NCI-H526 treated with DMSO at 0.1 percent for 48 hours (cell line): Measurements from ENCODE around the gene NHLRC2.

ENCODE experiments used
- DNase-seq: peaks from one replicate; lab custom pipeline; 2025; lab: John Stamatoyannopoulos, UW

Gene NHLRC2

DNA sequence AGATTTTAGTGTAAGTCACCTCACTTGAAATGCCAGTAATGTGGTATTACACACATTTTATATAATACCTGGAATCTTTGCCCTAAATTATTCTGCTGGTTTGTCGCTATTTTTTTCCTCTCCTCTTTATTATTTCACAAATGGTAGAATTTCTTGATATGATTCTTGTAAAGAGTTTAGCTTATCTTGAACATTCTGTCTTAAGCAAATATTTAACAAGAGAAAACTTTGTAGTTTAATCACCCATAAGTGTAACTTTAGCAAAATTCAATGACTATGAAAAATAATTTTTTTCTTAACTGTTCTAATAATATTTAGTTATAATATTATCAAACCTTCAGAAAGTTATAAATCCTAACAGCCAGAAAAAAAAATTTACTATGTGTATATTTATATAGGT is 56.7 kb downstream of the NHLRC2 start:
- DNase-seq: no peak

DNA sequence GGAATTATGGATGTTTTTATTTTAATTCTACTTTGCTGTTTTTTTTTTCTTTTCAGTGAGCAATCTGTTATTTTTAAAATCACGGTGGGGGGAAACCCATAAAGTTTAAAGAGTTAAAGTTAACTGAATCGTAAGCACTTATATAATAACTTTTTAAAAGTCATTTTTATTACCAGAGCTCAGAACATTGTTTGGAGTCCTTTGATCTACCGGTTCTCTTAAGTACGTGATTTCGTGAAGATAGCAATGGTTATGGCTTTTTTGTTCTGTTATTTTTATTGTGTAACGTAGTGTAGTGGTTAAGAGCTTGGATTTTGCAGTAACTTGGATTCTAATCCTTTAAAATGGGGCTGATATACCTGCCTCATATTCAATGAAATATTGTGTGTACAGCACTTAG is 57.4 kb downstream of the NHLRC2 start:
- no peak for DNase-seq

DNA sequence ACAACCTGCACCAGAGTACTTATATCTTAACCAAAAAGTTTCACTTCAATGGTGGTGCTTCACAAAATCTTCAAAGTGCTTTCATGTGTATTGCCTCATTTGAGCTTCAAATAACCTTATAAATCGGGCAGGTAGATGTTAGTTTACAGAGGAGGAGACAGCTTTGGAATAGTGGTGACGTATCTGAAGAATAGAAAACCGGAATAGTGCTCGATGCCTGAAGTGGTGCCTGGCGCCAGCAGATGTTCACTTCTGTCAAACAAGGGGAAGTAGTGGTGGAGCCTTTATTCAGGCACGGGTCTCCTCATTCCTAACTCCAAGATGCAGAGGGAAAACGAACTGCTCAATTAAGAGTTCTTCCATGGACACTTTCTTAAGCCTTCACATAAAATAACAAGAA is 58.1 kb downstream of the NHLRC2 start:
- DNase-seq: no peak

DNA sequence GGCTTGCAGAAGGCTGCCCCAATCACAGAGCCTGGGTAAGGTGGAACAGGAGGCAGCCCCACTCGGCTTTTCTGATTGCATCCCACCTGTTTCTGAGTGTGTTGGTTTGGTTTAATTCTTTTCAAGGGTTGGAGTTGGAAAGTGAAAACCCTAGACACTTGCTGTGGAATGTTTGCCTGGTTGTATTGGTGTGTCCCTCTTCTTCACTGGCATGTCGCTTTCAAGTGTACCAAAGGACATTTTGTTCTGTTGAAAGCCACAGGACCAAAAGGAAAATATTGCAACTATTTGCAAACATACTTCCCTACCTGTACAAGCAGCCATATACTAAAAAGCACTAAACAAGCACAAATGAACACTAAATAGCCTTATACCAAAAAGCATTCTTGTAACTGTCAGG is 60.5 kb downstream of the NHLRC2 start:
- no peak for DNase-seq

DNA sequence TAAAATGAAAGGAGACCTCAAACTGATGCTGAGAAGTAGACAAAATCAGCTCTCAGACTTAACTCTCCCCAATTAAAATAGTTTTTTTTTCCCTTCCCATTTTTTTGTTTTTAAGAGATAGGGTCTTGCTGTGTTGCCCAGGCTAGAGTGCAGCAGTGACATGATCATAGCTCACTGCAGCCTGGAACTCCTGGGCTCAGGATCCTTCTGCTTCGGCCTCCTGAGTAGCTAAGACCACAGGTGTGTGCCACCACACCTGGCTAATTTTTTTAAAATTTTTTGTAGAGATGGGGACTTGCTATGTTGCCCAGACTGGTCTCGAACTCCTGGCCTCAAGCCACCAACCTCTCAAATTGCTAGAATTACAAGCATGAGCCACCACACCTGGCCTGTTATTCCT is 61.1 kb downstream of the NHLRC2 start:
- no peak for DNase-seq

DNA sequence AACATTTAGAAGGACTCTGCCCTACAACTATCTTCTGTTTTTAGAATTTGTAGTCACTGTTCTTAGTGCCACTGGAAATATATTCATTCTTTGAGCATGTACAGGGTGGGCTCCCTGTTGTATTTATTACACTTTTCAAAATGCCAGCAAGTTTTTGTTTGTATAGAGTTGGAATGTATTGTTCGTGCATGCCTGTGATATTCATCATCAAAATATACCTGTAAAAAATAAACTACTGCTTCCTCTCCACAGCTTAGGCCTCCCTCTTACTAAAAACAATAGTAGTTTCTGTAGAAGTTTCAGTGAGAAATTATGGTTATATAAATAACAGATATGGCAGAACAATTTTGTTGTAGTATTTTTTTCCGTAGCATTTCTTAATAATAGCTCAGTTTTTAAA is 61.6 kb downstream of the NHLRC2 start:
- DNase-seq: no peak

DNA sequence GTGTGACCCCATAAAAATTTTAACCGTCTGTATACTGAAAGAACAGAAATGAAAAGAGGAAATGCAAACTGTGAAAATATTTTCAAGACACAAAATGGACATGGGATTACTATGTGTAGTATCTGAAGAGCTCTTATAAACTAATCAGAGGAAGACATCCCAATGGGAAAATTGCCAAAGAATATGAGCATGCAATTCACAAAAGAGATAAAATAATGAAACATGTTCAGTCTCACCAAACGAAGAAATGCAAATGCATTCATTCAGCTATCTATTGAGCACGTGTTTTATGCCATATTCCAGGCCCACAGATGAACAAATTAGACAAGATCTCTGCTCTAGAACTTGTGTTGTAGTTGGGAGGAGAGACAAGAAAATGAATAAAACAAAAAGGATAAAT is 63.2 kb downstream of the NHLRC2 start:
- no peak for DNase-seq

DNA sequence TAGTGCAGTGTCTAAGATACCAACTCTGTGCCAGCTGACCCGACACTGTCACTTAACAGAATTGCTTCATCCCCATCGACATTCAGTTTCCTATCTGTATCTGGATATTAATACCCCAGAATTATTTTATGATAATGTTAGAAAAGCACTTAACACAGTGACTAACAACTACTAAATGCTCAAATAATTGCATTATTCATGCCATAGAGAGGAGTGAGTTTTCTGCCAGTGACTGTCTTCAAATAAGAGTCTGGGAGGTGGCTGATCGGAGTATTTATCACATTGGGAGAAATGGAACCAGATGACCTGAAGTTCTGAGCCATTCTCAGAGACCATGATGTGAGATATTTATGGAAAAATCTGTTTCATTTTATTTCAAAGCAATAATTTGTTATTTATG is 65.7 kb downstream of the NHLRC2 start:
- DNase-seq: no peak

DNA sequence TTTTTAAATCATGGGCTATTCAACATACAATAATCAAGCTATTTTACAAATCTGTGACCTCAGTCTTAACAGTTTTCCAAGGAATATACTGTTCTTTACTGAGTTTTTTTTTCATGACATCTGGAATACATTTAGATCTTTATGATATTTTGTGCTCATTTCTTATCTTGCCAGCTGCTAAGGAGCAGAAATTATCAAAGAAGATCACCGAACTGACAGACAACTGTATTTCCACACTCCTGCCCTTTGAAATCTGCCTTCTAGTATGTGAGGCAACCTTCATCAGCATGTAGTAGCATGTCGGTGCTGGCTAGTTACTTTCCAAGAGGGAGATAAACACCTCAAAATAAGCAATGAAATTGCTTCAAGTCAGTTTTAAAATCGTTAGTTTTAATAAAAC is 66.4 kb downstream of the NHLRC2 start:
- DNase-seq: no peak

DNA sequence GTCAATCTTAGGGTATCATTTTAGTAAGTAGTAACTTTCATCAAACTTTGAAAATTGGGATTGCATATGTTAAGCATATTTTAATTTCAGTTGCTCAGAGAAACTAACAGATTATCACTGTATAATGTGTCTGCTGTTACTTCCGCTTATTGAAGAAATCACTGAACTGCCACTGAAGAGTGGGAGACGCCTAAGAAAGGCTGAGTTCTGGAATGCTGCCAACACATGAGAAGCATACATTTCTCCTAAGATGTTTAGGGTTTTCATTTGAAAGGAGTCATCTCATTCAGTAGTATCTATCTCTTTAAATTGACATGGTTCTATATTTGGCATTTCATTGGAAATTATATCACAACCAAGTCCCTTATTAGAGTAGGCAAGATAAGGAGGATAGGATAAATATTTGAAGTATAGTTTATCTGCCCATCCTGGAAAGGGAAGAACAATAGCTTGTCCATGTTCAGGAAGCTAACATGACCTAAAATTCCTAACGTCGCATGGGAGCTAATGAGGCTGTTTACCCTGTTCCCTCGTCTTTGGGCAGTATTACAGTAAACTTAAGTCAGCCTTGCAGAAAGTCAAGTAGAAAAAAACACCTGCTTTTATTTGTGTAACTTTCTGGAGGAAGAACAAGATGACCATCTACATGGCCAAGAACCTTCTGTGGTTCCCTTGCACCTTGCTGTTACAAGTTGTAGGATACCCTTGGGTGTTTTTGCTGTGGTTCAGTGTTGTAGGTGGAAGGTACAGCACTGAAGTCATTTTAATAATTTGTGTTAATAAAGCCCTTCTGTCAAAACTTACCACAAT is 67.3 kb downstream of the NHLRC2 start:
- DNase-seq: no peak

DNA sequence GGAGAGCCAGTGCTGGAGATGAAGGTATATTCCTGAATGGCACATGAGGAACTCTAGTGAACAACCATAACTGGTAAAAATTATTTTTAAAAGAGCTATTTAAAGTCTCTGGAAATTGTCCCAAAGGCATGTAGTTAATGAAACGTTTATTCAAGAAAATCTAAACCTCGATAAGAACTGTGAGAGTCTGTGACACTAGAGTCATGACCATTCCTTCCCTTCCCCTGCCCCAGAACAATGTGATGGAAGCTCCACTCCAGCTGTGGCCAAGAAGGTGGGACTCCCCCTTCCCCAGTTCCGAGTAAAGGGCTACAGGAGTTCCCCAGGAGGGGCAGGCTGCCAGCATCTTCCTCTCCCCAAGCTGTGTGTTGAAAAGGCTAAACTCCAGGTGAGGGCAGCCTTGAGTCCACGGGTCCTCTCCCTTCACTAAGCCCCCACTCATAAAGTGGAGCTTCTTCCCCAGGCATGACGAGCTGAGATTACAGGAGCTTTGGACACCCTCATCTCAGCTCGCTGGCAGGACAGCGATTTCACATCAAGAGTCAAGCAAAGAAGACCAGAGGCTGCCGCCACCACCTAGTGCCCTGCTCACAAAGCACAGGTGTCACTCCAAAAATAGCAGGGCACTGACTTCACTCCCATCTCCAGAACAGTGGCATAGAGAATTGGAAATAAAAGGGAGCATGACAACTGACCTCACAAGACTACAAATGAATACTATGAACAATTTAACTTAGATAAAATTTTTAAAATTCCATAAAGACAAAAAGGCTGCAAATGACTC is 68.5 kb downstream of the NHLRC2 start:
- no peak for DNase-seq

DNA sequence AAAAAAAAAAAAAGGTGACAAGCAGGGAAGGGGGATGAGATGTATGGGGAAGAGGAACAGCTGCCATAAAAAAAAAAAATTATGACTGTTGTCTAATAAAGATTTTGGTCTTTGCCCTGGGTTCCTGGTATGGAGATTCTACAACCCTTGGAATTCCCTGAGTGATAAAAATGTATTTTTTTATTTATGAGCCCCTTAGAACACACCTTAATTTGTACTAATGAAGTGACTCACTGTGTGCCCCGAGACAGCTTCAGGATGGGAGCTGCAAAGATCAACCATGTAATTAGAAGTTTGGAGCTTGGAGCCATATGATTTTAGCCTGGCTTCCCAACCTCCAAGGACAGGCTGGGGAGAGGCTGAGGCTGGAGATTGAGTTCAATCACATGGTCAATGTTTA is 69.7 kb downstream of the NHLRC2 start:
- no peak for DNase-seq

DNA sequence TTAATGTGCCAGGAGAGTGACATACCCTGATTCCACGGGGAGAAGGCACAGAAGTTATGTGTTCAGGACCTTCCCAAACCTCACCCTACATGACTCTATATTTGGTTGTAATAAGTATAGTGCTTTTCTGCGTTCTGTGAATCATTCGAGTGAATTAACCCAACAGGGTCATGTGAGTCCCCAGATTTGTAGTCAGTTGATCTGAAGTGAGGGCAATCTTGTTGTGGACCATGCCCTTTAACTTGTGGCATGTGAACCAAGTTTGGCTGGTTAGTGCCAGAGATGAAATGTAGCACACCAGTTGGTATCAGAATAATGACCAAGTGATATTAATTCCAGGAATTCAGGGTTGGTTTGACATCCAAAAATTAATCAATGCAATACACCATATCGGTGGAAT is 70.2 kb downstream of the NHLRC2 start:
- no peak for DNase-seq

DNA sequence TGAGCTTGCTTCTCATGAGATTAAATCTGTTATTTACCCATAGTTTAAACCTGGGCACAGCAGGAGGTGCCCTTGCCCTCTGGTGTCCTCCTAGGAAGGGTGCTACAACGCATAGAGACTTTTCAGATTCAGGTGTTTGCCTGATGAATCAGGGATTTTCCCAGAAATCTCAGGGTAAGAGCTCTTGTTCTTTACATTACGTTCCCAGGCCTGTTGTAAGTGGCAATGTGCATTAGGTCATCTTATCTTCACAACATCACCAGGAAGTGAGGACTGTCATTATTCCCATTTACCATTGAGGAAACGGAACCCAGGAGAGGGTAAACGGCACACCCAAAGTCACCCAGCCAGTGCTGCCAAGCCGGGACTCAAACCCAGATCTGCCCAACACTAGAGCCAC is 73.0 kb downstream of the NHLRC2 start:
- no peak for DNase-seq

DNA sequence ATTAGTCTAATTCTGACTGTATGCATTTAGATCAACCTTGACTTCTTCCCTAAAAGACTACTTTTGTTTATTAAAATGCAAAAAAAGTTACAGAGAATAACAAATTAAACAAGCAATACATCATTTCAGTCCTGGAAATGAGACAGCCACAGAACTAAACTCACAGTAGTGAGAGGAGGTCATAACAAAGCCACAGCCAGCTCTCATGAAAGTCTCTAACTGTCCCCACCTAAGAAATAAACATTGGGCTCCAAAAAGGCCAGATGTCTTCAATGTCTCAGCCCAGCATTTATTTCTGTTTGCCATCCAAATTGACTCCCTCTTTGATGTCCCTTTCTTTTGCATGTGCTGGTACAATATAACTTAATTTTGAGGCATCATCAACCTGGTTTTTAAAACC is 74.4 kb downstream of the NHLRC2 start:
- DNase-seq: no peak

DNA sequence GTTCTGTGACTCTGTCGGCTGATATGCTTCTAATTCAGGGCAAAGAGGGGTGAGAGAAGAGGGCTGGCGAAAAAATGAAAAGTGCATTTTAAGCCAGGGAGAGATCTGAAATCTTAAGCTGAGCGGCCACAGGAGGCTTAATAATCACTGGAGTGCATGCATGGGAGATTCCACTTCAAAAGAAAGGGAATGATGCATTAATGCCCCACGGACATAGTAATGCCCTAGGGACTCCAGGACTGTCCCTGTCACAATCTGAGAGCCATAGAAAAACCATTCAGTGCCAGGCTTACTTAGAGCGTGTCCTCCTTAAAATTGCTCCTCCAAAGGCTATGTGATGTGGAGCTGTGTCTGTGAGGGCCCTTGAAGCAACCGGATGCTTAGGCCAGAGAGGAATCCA is 75.1 kb downstream of the NHLRC2 start:
- DNase-seq: no peak

DNA sequence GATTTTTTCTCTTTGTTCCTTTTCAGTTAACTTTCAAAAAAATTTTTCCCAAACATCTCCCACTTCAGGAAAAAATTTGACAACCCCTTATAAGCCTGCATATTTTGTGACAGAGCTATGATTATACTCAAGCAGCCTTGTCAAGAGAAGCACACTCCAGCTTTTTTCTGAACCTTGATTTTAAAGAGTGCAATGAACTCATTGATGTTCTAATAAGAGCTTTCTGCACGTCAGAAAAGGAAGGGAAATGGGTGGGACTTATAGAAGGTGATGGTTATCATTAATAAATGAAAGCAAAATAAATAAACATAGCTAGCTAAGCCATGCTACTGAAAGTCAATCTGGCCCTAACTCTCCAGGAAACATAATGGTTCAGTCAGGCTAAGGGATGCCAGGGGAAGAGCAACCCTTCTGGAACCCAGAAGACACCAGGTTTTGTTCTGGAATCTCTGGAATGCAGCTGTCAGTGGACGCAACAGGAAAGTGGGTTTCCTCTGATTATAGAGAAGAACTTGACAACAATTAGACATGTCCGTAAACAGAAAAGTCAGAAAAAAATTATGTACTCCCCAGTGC is 76.1 kb downstream of the NHLRC2 start:
- DNase-seq: no peak

DNA sequence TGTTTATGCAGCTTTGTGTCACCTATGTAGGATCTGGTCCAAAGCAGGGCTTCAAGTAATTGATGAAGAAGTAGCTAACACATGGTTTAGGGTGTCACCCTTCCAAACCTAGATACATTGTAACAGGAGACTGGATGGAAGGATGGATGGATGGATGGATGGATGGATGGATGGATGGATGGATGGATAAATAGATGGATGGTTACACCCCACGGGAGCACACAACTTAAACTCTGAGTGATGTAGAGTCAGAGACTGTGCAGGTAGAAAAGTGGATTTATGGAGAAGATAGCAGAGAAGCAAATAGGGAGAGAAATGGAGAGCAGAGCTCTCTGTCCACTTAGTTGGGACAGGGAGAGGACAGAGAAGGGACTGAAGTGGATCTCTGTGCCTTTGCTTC is 78.4 kb downstream of the NHLRC2 start:
- no peak for DNase-seq

DNA sequence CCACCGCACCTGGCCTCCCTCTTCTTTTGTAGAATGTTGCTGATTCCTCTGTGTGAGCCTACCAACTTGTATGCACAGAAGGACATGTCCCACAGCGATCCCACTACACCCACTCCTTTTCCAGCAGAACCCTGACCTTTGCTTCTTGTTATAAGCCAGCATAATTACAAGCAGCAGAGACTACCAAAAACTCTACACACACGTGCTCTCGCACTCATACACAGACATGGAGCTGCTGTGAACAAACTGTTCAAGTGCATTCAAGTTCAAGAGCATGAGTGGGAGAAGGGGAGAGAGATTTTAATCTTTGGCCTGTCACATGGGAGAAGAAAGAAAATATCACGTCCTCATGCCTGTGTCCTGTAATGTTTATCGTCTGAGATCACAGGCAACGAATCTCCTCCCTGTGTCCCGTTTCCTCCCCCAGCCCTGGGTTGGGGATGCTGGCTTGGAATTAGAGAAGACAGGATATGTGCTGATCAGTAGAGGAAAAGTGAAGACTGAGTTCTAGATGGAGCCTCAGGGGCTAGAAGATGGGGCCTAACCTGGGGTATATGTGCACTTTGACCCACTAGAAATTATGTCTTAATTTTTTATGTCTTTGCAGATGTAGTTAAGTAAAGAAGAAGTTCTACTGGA is 79.6 kb downstream of the NHLRC2 start:
- no peak for DNase-seq

DNA sequence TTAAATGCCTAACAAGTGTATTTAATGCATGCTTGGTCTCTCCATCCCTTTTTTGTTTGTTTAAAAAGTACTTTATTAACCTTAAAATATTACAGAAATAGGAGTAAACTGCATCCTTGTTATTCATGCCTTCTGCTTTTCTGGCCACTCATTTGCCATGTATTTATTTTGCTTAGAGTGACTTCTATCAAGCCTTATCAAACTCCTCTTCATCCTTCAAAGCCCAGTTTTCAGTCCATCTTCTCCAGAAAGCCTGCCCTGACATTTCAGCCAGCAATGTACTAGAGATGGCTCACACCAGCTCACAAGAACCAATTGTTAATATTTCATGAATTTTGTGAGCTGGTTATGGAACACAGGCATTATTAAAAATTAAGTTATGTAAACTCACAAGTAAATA is 82.8 kb downstream of the NHLRC2 start:
- no peak for DNase-seq

DNA sequence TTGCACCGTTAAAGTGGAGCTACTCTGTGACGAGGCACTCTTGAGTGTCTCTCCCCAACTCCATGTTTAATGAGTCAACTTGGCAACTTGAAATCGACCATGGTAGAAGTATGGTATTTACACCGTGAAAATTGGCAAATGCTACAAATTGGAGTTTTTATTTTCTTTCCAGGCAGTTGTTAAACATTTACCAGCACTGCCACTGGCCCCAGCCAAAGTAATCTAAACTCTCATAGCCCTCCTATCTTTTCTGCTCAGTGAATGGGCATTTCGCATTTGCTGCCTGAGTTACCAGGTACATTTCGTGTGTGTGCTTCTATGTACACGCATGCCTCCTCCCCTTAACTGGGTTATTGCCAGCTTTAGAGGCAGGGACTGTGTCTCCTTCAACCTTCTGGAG is 83.3 kb downstream of the NHLRC2 start:
- no peak for DNase-seq

DNA sequence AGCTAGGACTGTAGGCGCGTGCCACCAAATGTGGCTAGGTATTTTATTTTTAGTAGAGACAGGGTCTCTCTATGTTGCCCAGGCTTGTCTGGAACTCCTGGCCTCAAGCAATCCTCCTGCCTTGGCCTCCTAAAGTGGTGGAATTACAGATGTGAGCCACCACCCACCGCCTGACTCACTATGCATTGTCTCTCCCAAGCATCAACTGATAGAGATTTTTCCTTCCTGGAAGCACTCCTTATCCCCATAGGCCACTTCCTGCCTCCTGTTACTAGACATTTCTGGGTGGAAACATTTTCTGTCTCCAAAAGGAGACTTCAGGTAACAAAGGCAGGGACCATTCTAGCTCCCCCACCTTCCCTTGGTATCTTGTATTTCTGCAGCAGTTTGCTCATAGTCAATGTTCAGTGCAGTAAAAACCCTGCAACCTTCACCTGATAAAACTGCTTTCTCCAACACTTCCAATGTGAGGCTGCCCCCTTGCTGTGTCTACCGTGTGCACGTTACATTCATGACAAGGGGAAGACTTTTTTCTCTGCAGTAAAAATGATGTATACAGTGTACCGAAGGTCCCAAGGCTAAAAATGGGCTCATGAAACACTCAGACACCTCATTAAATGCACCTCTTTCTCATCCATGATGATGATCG is 84.9 kb downstream of the NHLRC2 start:
- no peak for DNase-seq
